GM19238 (cell line): ENCODE measurements around the gene ADGRD2.
"Not testable (repeated sequence)": the region's sequence is repeated elsewhere in the genome, so short reads cannot be mapped to it uniquely, and the experiment has no call there.

Experiments used
- DNase-seq: peaks from one replicate; pipeline ENCODE4 v3.0.0; 2011; ENCODE audit warnings: low spot score; ENCODE audit not compliant: insufficient read length

ADGRD2 gene

GRCh38 chr9:124450241-124450924 lies at the start of gene ADGRD2:
ADGRD2 (plus strand) TSS chr9:124450451; CDS start chr9:124451667, 1,216 bp downstream.
- DNase-seq, result no peak

- no peak for DNase-seq
Measured at GRCh38 chr9:124403246-124403645, 47.0 kb upstream of the ADGRD2 start.

DNA sequence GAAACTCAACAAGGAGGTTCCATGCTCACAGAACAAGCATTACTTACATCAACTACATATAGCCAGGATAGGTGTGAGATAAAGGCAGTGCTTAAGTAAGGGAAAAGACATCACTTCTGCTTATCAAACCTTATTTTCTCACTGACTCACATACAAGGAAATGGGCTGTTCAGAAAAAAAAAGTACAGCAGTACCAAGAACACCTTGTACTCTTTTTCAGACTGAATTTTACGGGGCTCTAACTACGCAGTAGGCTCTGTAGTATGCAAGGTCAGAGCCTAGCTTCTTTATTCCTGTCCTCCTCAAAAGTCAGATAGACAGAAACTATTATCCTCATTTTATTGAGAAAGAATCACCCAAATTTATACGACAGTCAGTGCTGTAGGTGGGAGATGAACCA lies 40.8 kb upstream of the ADGRD2 start:
- no peak for DNase-seq

GRCh38 chr9:124410321-124410913 lies 39.8 kb upstream of the ADGRD2 start:
- DNase-seq, result no peak

- no peak for DNase-seq
Measured at GRCh38 chr9:124411514-124412227, 38.6 kb upstream of the ADGRD2 start.

DNA sequence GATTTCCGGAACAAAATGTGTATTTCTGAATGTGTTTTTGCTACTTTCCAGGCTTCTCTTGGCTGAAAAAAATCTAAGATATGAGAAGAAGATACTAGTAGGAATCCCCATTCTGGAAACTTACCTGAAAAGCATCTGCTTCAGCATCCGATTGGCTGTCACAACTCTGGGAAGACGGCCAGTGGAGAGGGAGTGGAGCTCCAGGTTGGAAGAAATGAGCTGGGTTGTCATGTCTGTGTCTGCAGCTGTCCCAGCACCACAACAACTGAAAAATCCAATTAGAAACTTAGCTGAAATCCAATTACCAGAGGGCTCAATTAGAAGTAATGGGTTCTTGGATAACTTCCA lies 38.0 kb upstream of the ADGRD2 start:
- DNase-seq, result no peak

DNA sequence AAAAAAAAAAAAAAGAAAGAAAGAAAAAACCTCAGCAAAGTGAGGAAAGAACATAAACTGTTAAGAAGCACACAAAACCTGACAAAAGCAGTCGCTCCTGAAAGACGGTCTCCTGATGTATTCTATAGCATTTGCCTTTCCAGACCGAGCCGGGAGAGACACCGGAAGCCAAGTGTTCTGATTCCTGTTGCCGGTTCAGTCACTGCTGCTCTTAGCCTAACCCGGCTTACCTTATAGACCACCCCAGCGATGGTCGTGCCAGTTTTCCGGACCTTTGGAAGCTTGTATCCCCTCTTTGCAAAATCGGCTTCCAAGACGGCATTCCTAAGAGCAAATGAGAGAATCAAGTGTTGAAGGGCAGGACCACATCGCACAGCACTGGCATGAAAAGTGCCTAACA lies 35.6 kb upstream of the ADGRD2 start:
- DNase-seq, result no peak

GRCh38 chr9:124415102-124415851 lies 35.0 kb upstream of the ADGRD2 start, which contains the start of gene PSMB7:
PSMB7 (minus strand) TSS chr9:124415442; CDS start chr9:124415425, 17 bp downstream.
- peak; percentile 86 for DNase-seq

DNA sequence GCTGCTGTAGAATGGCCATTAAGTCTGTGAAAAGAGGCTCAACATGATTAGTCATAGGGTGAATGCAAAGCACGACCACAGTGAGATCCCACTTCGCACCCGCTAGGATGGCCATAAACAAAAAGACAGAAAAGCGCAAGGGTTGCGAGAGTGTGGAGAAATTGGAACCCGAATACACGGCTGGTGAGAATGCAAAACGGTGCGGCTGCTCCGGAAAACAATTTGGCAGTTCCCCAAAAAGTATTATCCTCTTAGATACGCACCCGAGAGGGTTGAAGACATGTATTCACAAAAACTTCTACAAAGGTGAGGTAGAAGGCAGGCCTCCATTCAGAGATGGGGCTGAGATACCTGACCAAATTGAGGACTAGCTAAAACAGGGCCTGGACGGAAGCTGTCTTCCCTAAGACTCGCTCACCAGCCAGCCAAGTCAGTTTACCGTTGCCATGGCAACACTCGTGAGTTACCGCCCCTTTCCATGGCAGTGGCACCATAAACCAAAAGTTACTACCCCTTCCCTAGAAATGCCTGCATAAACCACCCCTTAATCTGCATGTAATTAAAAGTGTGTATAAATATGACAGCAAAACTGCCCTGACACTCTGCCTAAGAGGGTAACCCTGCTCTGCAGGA lies 34.3 kb upstream of the ADGRD2 start:
- no peak for DNase-seq

DNA sequence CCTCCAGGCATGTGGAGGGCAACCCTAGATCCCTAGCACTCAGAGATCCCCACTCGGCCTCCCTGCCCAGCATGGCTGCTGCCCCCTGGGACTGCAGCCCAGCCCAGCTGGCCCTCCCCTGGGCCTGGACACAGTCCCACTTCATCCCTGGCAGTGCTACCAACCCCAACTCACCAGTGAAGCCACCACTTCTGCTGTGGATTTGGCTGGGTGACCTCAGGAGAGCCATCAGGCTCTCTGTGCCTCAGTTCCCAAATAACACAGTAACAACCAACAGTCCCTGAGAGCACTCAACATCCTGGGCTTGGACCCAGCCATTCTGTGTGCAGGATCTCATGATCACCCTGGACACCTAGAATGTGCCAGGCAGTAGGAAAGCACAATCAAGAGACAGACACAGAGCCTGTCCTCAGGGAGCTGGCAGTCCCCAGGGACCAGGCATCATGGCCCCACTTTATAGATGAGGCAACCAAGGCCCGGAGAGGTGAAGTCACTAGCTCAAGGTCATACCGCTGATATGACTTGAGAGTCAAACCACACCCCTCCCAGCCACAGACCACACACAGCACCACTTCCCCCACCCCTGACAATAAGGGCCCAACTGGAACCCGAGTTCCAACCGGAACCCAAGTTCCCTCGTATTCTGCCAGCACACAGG lies 30.3 kb upstream of the ADGRD2 start:
- DNase-seq, result no peak

GRCh38 chr9:124420991-124421543 lies 29.2 kb upstream of the ADGRD2 start:
- no peak for DNase-seq

DNA sequence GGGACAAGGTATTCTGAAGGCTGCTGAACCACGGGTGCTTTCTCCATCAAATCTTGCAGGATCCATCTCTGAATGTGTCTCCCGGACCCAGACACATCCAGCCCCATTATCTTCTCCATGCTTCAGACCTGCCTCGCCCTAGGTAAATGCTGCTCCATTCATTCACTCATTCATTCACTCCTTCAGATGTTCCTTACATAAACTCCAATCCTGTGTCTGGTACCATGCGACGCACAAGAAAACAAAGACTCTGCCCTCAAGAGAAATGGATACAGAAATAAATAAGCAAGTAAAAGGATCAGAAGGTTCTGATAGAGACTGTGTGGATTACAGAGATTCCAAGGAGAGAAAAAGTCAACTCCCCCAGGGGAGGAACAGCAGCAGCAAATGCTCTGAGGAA lies 27.1 kb upstream of the ADGRD2 start:
- no peak for DNase-seq

DNA sequence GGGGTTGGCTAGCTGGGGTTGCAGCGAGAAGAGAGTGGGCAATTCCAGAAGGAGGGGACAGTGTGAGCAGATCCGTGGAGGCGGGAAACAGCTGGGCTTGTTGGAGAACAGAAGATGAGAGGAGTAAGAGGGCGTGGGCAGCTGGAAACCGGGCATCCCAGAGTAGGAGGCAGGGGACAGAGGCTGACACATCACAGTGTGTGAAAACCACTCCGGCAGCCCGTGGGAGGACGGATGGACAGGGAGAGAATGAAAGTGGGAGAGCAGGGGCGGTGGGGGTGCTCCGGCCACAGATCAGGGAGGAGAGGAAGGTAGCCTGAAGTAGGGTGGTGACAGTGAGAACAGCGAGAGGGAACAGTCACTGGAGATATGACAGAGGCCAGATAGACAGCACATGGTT lies 26.7 kb upstream of the ADGRD2 start:
- no peak for DNase-seq

GRCh38 chr9:124425733-124426132 lies 24.5 kb upstream of the ADGRD2 start:
- not testable (repeated sequence) for DNase-seq

- DNase-seq, result no peak
Measured at GRCh38 chr9:124426361-124426760, 23.9 kb upstream of the ADGRD2 start.

- no peak for DNase-seq
Measured at GRCh38 chr9:124427281-124427680, 23.0 kb upstream of the ADGRD2 start.

- no peak for DNase-seq
Measured at GRCh38 chr9:124428751-124429529, 21.3 kb upstream of the ADGRD2 start.

GRCh38 chr9:124429530-124429867 lies 20.8 kb upstream of the ADGRD2 start:
- no peak for DNase-seq

DNA sequence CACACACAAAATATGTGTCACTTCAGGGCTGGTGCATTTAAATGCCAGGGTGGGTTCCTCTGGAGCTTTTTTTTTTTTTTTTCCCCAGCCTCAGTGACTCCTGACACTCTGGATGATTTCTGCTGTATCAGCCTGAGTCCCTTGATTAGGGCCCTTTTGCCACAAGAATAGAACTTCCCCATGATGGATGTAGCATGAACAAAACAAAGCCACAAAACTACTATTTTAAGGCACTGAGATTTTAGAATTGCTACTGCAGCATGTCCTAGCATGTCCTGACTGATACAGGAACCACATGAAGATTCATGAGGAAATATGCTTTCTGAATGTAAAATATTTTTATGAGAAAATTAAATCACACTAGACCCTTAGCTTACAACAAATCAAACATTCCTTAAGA lies 13.9 kb upstream of the ADGRD2 start:
- no peak for DNase-seq

DNA sequence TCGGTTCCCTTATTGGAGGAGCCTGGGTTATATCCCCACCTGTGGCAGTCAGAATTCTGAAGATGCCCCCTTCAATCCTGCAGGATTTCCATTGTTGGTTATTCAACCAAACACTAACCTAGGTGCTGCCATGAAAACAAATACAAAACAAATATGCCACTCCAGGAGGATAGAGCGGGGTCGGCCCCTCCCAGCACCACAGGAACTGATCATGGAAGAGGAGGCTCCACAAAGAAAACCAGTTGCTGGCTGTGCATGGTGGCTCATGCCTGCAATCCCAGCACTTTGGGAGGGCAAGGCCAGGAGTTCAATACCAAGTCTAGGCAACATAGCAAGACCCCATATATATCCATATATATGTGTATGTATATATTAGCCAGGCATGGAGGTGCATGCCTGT lies 13.2 kb upstream of the ADGRD2 start:
- no peak for DNase-seq
